Activated CD4-positive, CD25-positive, alpha-beta regulatory T cell treated with anti-CD3 and anti-CD28 coated beads, Interleukin-2, amount 50 U/mL, for 72 hours (primary cell): ENCODE results near the gene CORO2A.
"Not testable (repeated sequence)": the region's sequence is repeated elsewhere in the genome, so short reads cannot be mapped to it uniquely, and the experiment has no call there.

ENCODE experiments used
- DNase-seq: peaks from one replicate; pipeline ENCODE4 v3.0.0; 2021

The CORO2A gene

DNA sequence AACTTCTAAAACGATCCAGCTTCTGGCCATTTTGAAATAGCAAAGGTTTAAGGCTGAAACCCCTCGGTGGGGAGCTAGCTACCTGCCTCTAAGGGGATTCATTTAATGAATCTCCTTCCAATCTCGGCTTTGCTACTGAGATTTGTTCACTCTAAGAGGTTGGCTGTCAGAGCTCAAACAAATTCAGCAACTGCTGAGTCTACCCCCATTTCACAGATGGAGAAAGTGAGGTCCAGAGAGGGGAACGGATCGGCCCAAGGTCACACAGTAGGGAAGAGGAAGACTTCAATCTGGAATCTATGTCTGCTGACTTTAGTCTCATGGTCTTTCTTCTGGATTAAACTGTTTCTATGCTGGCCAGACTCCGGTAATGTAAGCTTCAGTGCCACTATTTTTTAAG, 3.0 kb downstream of the CORO2A start:
- no peak for DNase-seq

- no peak for DNase-seq
Measured at GRCh38 chr9:98187926-98188325, 4.5 kb downstream of the CORO2A start.

- no peak for DNase-seq
Measured at GRCh38 chr9:98186236-98186635, 6.2 kb downstream of the CORO2A start.

DNA sequence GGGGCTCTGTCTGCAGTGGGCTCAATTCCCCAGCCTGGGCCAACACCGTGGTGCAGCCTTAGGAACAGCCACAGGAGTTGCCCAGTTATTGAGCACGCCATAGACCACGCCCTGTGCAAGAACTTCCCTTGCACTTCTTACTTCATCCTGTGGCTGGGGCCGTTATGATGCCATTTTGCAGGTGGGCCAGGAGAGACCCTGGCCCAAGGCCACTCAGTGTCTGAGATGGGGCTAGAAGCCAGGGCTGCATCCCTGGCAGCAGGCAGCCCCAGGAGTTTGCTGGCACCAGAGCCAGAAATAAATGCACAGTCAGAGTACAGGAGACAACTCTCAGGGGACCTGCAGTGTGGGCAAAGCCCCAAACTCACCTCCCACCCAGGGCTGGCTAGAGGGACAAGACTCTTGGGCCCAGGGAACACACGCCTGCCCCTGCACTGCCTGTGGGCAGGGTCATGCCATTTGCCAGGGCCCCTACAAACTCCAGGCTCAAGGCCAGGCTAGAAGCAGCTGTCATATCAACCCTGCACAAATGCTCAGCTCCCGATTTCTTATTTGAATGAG, 6.7 kb downstream of the CORO2A start:
- DNase-seq: no peak

DNA sequence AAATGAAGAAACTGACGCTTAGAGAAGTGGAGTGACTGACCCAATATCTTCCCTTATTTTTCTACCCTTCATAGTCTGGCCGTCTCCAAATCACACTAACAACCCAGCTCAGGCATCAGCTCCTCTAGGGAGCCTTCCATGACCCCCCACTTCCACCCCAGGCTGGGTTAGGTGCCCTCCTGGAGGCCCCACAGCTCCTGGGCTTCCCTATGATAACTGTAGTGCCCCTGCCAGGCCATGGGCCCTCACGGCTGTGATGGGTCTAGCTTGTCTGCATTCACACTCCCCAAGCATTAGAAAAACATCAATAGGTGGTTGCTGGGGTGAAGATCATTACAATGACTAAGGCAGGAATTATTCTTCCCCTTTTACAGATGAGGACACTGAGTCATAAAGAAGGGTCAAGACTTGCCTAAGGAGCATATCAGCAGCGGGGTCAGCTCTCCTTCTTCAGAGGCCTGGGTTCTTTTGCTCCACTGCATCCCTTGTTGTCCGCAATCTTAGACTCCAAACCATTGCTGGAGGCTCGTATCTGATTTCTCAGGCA, 7.3 kb downstream of the CORO2A start:
- DNase-seq: no peak

DNA sequence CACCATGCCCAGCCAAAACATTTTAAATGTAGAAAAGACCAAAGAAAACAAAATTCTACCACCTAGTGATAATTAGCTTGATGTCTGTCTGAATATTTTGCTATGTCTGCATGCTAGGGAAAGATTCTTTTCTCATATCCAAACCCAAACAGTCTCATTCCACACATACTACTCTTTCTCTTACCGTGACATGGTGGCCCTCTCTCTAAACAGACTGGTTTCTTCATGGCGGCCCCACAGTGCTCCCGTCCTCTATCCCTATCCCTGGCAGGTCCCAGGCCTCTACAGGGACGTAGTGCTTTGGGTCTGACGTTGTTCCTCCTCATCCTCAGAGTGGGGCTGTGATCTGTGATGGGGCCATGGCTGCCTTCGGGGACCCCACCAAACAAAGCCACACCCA, 8.1 kb downstream of the CORO2A start:
- DNase-seq: no peak

- DNase-seq: no peak
Measured at GRCh38 chr9:98182889-98183599, 9.4 kb downstream of the CORO2A start.

GRCh38 chr9:98182069-98182820, 10.2 kb downstream of the CORO2A start:
- no peak for DNase-seq

DNA sequence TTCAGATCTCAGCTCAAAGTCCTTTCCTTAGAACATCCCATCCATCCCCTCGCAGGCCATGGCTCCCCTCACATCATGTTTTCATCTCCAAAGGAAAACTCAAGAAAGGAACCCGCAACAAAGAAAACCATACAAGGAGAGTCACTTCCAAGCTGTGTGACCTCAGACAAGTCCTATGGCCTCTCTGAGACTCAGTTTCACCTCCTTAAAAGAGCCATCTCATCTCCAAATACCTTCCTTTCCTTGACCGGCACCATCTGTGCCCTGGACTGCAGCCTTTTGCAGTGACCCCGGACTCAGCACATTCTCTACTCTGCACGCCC, 10.7 kb downstream of the CORO2A start:
- no peak for DNase-seq

DNA sequence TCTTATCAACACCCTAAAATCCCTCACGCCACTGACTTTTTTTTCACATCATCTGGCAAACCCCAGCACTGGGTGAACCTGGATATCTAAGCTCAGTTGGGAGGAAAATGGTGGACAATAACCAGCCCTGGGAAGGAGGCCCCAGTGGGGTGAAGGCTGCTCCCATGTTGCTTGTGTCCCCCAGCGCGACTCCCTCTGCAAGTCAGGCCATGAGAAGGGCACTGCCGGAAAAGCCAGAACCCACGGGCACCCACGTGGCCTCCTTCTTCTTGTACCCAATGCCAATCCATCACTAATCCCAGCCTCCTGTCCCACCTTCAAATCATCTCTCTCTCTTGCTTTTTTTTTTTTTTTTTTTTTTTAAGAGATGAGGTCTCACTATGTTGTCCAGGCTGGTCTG, 11.4 kb downstream of the CORO2A start:
- no peak for DNase-seq

GRCh38 chr9:98178874-98179850, 13.3 kb downstream of the CORO2A start:
- no peak for DNase-seq

DNA sequence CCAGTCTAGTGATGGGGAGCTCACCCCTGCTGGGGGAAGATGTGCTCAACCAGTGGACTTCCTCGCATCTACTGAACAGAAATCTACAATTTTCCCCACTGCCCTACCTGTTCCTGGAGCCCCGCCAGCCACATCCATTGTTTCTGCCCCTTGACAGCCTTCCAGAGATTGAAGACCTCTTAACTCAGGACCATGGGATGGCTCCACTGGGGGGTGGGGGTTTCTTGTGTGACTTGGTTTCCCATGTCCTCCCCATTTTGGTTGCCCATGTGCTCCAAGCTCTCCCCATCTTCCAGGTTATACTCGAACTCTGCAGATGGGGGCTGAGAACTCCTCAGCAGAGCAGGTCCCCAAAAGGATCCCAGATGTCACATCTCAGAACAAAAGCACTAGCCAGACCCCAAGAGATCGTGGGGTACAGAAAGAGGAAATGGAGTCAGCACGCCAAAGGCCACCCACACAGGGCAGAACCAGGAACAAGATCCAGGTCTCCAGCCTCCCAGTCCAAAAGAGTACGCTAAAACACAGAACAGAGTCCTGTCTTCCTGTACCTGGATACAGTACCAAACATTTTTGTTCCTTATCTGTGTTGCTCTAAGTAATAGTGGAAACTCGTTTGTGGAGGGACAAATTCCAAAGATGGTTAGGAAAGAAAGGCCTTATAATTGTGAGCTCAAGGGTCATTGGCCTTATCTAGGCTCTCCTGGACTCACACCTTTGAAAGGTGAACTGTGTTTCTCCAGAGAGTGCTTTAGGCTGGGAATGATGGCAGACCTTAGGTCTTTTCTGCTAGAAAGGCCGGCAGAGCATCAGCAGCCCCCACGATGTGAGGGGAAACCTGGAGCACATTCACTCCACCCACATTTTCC, 15.8 kb downstream of the CORO2A start:
- no peak for DNase-seq

DNA sequence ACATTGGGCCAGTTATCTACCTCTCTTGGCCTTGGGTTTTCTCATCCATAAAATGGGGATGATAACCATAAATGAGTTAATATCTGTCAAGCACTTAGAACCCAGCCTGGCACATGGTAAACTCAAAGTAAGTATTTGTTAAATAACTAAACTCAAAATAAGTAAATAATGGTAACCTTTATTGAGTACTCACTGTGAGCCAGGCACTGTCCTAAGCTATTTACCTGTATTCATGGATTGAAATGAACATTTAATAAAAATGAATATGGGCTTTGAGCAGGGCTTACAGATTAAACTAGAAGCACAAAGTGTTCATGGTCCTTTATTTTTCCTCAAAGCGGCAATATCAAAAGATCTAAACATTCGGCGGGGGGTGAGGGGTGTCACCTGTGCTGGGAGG, 16.7 kb downstream of the CORO2A start:
- no peak for DNase-seq

DNA sequence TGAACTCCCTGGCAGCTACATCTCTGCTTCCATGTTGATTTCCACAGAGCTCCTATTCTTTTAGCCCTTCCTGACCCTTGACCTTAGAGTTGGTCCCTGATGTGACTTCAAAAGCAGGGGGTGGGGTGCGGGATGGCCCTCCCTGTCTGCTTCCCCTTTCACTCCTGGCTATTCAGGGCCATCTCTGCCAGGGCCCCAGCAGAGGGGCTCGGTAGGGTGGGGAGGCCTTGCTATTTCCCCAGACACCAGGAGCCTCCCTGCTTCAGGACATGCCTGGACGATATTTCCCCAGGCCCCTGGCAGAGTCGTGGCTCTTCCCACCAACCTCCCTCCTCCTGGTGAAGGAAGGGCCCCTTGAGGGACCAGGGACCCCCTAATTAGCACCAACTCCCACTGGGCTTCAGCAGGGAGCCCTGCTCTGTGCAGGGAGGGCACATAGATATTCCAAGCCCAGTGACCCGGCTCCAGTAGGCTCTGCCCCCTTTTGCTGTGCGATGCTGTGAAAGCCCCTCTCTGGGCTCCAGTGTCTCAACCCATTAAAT, 17.3 kb downstream of the CORO2A start:
- DNase-seq: no peak

GRCh38 chr9:98174502-98174918, 17.9 kb downstream of the CORO2A start:
- DNase-seq: not testable (repeated sequence)

GRCh38 chr9:98173181-98173580, 19.3 kb downstream of the CORO2A start:
- DNase-seq: no peak

GRCh38 chr9:98172604-98173003, 19.8 kb downstream of the CORO2A start:
- no peak for DNase-seq

DNA sequence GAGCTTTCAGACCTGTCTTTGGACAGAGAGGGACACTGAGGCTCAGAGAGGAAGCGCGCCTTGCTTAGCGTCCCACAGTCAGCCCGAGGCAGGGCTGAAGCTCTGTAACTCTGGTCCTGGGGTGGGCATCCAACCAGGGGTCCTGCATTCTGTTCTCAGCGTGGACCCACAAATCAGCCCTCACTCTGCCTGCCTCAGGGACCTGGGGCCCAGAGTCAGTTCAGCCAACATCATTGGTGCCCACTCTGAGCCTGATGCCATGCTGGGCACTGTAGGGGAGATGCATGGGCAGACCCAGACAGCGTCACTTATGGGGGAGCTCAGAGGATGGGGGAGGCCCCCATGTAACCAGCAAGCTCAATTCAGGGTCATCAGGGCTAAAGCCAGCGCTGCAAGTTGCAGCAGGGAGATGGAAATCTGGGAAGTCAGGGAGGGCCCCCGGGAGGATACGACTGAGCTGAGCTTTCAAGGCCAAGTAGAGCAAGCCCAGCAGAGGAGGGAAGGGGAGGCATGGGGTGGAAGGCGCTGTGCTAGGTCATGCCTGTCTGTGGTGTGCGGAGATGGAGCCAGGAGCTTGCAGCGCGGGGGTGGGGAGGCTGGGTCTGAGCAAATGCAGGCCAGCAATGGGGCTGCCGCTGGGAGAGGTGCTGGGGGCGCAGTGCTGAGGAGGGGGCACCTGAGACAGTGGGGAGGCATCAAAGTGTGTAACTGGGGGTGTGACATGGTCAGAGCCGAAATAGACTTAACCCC, 21.1 kb downstream of the CORO2A start:
- DNase-seq: no peak

DNA sequence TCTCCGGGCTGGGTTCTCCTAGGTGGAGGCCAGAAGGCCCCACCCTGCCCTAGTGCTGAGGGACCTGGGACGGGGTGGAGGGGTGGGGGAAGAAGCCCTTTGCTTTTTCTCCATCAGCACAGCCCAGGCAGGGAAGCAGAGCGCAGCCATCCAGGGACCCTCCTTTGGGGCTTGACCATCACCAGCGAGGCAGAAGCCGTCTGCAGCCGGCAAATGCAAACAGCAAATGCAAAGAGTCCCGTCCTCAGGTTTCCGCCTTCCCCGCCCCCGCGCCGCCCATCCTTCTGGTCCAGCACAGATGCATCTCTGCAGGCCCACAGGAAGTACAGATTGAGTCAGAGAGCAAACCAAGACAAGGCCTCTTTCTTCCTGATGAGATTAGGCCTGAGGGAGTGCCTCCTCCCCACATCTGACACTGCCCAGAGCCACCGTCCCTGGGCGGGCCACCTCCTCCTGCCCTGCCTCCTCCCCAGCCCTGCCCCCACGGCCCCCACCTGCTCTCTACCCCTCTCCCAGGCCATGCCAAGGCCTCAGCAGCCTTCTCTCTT, 23.4 kb downstream of the CORO2A start:
- peak; percentile 46 for DNase-seq

DNA sequence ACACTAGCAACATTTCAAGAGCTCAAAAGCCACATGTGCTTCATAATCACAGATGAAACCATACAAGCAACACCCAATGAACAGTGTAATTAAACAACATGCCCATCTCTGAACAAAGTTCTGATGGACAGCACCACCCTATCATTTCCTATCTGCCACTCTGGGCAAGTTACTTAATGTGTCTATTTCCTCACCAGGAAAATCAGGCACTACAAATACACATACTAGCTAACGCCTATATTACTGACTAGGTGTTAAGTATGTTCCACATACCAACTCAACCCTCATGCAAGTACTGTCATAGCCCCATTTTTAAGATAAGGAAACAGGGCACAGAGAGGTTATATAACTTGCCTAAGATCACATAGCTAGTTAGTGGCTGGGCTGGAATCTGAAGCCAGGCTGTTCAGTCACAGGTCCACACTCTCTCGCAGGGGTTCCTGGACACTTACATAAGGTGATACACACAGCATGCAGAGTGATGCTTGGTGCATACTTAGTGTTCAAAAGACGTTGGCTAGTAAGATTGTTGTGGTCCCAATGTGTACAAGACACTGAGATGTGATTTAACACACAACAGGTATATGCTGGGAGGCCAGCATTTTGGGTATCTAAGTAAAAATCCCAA, 24.2 kb downstream of the CORO2A start:
- no peak for DNase-seq
